ENCODE measurements around the gene PTCH2.

The PTCH2 gene

GRCh38 chr1:44785501-44786137, 57.4 kb downstream of the PTCH2 start:
- H3K36me3 ChIP-seq (ENCODE audit: control insufficient read depth, insufficient read depth, low read length), result no peaks in the 10 kb centered on the region
- peak overlapping the region; percentile 93 for H3K4me2 ChIP-seq (ENCODE audit: low read length)
- H3K4me1 ChIP-seq, result peaks cover 5% of the 10 kb centered on the region
- no peaks in the 10 kb centered on the region for H3K9me3 ChIP-seq (ENCODE audit: control insufficient read depth, low read length)
- H3K27ac ChIP-seq, result no peak overlapping the region
- no peaks in the 10 kb centered on the region for H3K27me3 ChIP-seq (ENCODE audit: control insufficient read depth, insufficient read depth, low read length)
- H3K9ac ChIP-seq, result no peak overlapping the region
- H3K79me2 ChIP-seq, result no peaks in the 10 kb centered on the region
- peak overlapping the region; percentile 85 for H2AFZ ChIP-seq
- H3K4me3 ChIP-seq (ENCODE audit: low read depth, low read length), result peak overlapping the region; percentile 47
- TF ChIP-seq, protein P1, sequence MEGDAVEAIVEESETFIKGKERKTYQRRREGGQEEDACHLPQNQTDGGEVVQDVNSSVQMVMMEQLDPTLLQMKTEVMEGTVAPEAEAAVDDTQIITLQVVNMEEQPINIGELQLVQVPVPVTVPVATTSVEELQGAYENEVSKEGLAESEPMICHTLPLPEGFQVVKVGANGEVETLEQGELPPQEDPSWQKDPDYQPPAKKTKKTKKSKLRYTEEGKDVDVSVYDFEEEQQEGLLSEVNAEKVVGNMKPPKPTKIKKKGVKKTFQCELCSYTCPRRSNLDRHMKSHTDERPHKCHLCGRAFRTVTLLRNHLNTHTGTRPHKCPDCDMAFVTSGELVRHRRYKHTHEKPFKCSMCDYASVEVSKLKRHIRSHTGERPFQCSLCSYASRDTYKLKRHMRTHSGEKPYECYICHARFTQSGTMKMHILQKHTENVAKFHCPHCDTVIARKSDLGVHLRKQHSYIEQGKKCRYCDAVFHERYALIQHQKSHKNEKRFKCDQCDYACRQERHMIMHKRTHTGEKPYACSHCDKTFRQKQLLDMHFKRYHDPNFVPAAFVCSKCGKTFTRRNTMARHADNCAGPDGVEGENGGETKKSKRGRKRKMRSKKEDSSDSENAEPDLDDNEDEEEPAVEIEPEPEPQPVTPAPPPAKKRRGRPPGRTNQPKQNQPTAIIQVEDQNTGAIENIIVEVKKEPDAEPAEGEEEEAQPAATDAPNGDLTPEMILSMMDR (IDR thresholded peaks at IDR 0.05), result no peak

- Histone ChIP-seq H2AFZ (no peak overlapping the region), H3K4me3 (ENCODE audit: low read depth, low read length) (no peak overlapping the region), H3K79me2 (no peaks in the 10 kb centered on the region), H3K9me3 (ENCODE audit: control insufficient read depth, low read length) (no peaks in the 10 kb centered on the region), H3K4me1 (peaks cover 5% of the 10 kb centered on the region), H3K4me2 (ENCODE audit: low read length) (no peak overlapping the region), H3K36me3 (ENCODE audit: control insufficient read depth, insufficient read depth, low read length) (no peaks in the 10 kb centered on the region), H3K27ac (no peak overlapping the region), H3K27me3 (ENCODE audit: control insufficient read depth, insufficient read depth, low read length) (no peaks in the 10 kb centered on the region), H3K9ac (no peak overlapping the region)
- TF ChIP-seq, protein P1 (IDR thresholded peaks at IDR 0.05), result no peak
Observed at GRCh38 chr1:44785029-44785380, 58.0 kb downstream of the PTCH2 start.

DNA sequence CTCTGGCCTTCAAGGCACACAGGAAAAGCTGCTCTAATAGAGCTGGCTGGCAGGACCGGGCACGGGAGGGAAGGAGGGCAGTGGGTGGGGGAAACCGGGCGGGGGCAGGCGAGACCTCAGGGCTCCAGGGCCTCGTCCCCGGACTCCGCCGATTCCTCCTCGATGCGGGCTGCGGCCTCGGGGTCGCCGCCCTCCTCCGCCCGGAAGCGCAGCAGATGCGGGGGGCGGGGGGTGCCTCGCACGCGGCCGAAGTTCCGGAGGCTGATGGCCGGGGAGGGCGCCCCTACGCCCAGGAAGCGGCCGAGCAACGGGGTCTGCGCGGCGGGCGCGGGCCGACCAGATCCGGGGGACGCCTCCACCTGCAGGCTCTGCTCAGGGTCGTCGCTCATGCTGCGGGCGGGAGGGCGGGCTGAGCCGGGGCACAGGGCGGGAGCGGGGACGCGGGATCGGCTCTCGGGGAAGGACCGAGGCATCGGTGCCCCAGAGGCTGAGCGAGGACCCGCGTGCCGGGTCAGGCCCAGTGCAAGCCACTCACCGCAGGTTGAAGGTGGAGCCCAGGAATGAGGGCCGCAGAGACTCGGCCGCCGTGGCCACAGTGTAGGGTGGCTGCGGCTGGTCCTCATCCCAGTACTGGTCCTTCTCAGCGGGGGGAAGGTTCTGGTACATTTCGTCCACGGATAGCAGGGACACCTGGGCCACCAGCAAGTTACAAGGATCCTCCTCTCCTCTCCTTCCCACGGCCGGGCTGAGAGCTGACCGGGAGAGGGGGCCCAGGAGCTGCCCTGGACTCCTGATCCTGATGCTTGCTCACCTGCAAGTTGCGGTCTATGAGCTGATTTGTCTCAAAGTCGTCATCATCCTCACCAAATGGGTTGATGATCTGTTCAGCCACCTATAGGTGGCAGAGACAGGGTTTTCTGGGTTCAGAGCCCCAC, 58.7 kb downstream of the PTCH2 start:
- H3K27ac ChIP-seq, result no peak overlapping the region
- peak overlapping the region; percentile 85 for H2AFZ ChIP-seq
- no peak overlapping the region for H3K9ac ChIP-seq
- H3K36me3 ChIP-seq (ENCODE audit: control insufficient read depth, insufficient read depth, low read length), result no peaks in the 10 kb centered on the region
- H3K4me2 ChIP-seq (ENCODE audit: low read length), result no peak overlapping the region
- H3K9me3 ChIP-seq (ENCODE audit: control insufficient read depth, low read length), result no peaks in the 10 kb centered on the region
- H3K79me2 ChIP-seq, result no peaks in the 10 kb centered on the region
- H3K4me3 ChIP-seq (ENCODE audit: low read depth, low read length), result no peak overlapping the region
- TF ChIP-seq, protein P1 (IDR thresholded peaks at IDR 0.05), result no peak
- peaks cover 5% of the 10 kb centered on the region for H3K4me1 ChIP-seq
- no peaks in the 10 kb centered on the region for H3K27me3 ChIP-seq (ENCODE audit: control insufficient read depth, insufficient read depth, low read length)

DNA sequence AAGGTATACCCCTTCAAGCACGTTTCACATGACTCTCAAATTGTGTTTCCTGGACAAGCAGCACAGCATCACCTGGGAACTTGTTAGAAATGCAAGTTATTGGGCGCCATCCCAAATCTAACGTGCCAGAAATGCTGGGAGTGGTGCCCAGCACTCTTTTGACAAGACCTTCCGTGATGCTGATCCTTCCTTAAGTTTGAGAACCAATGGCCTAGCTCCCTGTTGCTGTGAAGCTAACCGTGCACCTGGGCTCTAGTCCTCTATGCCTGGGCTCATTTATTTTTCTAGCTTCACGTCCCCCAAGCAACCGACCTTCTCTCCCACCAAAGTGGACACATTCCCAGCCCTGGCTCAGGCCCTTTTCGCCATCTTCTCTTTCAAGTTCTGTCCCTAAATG, 59.4 kb downstream of the PTCH2 start:
- H3K27ac ChIP-seq, result no peak overlapping the region
- peak overlapping the region; percentile 85 for H2AFZ ChIP-seq
- no peaks in the 10 kb centered on the region for H3K27me3 ChIP-seq (ENCODE audit: control insufficient read depth, insufficient read depth, low read length)
- H3K4me2 ChIP-seq (ENCODE audit: low read length), result no peak overlapping the region
- no peak overlapping the region for H3K9ac ChIP-seq
- no peaks in the 10 kb centered on the region for H3K79me2 ChIP-seq
- H3K9me3 ChIP-seq (ENCODE audit: control insufficient read depth, low read length), result no peaks in the 10 kb centered on the region
- H3K4me3 ChIP-seq (ENCODE audit: low read depth, low read length), result no peak overlapping the region
- H3K4me1 ChIP-seq, result peaks cover 5% of the 10 kb centered on the region
- no peaks in the 10 kb centered on the region for H3K36me3 ChIP-seq (ENCODE audit: control insufficient read depth, insufficient read depth, low read length)
- TF ChIP-seq, protein P1 (IDR thresholded peaks at IDR 0.05), result no peak
